ENCODE results near the gene TAL1. TPM values are rescaled to one million over a fixed set of nuclear protein-coding genes. Genes with fewer than 3 reads are reported as not detected.

Gene TAL1
- total RNA-seq, 1 experiment from 2014 or later: not detected

DNA sequence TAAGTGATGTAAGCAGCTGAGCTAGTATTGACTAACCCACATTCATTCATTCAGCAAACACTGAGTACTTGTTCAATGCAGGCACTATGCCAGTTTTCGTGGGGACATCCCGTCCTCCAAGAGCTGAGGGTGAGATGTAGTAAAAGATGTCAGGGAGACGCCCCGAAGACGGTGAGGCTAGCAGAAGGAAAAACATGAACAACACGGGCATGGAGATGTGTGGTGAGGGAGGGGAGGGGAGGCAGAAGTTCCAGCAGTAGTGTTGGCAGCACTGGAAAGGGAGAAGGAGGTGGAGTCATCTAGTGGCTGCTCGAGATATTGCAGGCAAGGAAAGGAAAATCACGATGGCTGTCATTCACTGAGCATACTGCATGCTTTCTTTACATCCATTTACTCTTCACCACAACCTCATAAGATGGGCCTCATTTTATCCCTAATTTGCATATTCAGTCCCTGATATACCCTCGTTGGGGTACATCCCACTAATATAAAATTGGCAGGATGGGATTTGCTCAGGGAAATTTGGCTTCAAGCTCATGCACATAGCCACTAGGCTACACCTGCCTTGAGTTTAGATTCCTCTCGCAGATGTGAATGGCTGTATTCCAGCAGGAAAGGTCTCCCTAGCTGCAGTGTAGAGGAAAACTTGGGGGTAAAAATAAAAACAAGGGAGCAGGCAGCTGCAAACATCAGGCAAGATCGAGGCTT lies 56.6 kb downstream of the TAL1 start:
- Histone ChIP-seq H2BK12ac (ENCODE audit: insufficient read length, low read depth, low read length) (no peak overlapping the region), H4K91ac (ENCODE audit: insufficient read length, low read depth, low read length) (no peak overlapping the region), H4K5ac (ENCODE audit: insufficient read length, low read depth, low read length) (no peak overlapping the region), H3K56ac (ENCODE audit: insufficient read length, low read depth, low read length) (no peak overlapping the region), H3K9ac (ENCODE audit: extremely low read depth, insufficient read length, low read length) (no peak overlapping the region), H3K4ac (ENCODE audit: low read depth, low read length) (no peak overlapping the region), H3K9me3 (ENCODE audit: control insufficient read depth, low read depth, low read length) (no peaks in the 10 kb centered on the region), H3K4me1 (ENCODE audit: insufficient read depth, low read length) (peaks cover 2% of the 10 kb centered on the region; the same call in 1 of the 2 replicates), H3K27me3 (ENCODE audit: insufficient read depth, low read length) (peaks cover 2% of the 10 kb centered on the region; the same call in 1 of the 2 replicates), H2BK20ac (ENCODE audit: low read depth, low read length, poor library complexity, severe bottlenecking) (no peak overlapping the region), H2BK15ac (ENCODE audit: low read depth, low read length) (no peak overlapping the region), H4K8ac (replicated peaks; ENCODE audit: insufficient read length, low read depth, low read length) (no peak overlapping the region), H3T11ph (ENCODE audit: low read length) (no peak overlapping the region), H2AK5ac (ENCODE audit: insufficient read length, low read length) (no peak overlapping the region), H3K4me2 (ENCODE audit: insufficient read depth, insufficient read length, low read length) (peak overlapping the region; percentile 9), H2BK5ac (ENCODE audit: insufficient read length, low read length) (no peak overlapping the region), H3K23me2 (ENCODE audit: insufficient read length, low read depth, low read length, poor library complexity, severe bottlenecking) (peaks cover 8% of the 10 kb centered on the region), H2BK120ac (ENCODE audit: low read depth, low read length, poor library complexity, severe bottlenecking) (no peak overlapping the region), H3K18ac (ENCODE audit: insufficient read length, low read depth, low read length) (no peak overlapping the region), H3K23ac (ENCODE audit: insufficient read length, low read depth, low read length) (no peak overlapping the region), H3K27ac (ENCODE audit: insufficient read length, low read depth, low read length) (no peak overlapping the region), H2AFZ (ENCODE audit: low read length) (no peak overlapping the region), H3K79me1 (ENCODE audit: insufficient read depth, low read depth, low read length, poor library complexity, severe bottlenecking) (no peaks in the 10 kb centered on the region), H4K20me1 (ENCODE audit: control insufficient read depth, insufficient read depth, insufficient read length) (no peaks in the 10 kb centered on the region), H3K79me2 (ENCODE audit: insufficient read depth, low read length) (no peaks in the 10 kb centered on the region), H3K14ac (ENCODE audit: insufficient read depth, low read length) (no peak overlapping the region)
- peaks cover 0 to 3% of the 10 kb centered on the region in 2 experiments; a peak in 2 of 5 replicates for H3K9me3 Mint-ChIP-seq
- H3K4me3 Mint-ChIP-seq: peak overlapping the region in 1 of 2 experiments; percentile 51; a peak in 3 of 5 replicates
- TF ChIP-seq, protein P1, sequence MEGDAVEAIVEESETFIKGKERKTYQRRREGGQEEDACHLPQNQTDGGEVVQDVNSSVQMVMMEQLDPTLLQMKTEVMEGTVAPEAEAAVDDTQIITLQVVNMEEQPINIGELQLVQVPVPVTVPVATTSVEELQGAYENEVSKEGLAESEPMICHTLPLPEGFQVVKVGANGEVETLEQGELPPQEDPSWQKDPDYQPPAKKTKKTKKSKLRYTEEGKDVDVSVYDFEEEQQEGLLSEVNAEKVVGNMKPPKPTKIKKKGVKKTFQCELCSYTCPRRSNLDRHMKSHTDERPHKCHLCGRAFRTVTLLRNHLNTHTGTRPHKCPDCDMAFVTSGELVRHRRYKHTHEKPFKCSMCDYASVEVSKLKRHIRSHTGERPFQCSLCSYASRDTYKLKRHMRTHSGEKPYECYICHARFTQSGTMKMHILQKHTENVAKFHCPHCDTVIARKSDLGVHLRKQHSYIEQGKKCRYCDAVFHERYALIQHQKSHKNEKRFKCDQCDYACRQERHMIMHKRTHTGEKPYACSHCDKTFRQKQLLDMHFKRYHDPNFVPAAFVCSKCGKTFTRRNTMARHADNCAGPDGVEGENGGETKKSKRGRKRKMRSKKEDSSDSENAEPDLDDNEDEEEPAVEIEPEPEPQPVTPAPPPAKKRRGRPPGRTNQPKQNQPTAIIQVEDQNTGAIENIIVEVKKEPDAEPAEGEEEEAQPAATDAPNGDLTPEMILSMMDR (conservative IDR thresholded peaks at IDR 0.05): peak; percentile 90
- DNase-seq: peak; percentile 77
- H3K27me3 Mint-ChIP-seq (ENCODE audit: low read depth): peaks cover 24% of the 10 kb centered on the region
- peaks cover 14 to 17% of the 10 kb centered on the region in 2 experiments for H3K4me1 Mint-ChIP-seq
- no peaks in the 10 kb centered on the region; a peak in 1 of 7 replicates for H3K36me3 Mint-ChIP-seq (ENCODE audit: insufficient read depth in 1 of 3, low read depth in 3 of 3)
- no peak overlapping the region for H3K27ac Mint-ChIP-seq
- no CpG with 5 or more reads among the region's 11 CpGs for WGBS (ENCODE audit: extremely low coverage, insufficient read length, low lambda C conversion rate)
